ENCODE data around the gene PXMP4. TPM values are rescaled to one million over a fixed set of nuclear protein-coding genes. Genes with fewer than 3 reads are reported as not detected.

PXMP4 gene
- total RNA-seq, 1 experiment from 2014 or later = 3.3 TPM

DNA sequence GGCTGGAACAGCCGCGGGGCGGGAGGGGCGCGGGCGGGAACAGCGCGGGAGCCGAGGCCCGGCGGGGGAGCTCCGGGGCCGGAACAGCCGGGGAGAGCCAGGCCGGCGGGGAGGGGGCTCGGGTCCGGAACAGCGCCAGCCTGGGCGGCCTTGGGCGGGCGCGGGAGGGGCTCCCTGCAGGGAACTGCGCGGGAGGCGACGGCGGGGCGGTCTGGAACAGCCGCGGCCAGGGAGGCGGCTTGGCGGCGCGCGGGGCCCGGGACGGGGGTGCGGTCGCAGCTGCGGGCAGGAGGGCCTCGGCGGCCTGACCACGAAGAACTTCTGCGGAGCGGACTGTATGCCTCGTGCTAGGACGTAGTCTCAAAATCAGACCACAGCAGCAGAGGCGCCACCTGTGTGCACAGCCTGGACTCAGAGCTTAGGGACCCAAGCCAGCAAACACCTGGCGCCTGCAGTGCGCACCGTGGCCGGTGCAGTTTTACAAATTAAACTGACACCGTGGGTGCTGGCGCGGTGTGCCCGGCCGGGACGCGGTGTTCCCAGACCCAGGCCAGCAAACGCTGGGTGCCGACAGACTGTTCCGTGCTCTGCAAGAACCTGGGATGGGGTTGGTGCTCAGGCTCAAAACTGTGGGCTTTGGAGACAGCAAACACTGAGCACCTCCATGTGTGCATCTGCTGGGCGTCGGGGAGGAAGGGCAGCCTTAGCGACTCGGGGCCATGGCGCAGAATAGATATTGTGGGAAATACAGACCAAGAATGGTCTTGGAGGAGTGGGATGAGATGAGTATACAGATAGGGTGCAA is 12.3 kb upstream of the PXMP4 start (continued):
- TF ChIP-seq IRF2 (CRISPR knock-in tag; IDR thresholded peaks at IDR 0.05; ENCODE audit: borderline replicate concordance, low read depth) (no peak), NR1H2 (CRISPR knock-in tag; IDR thresholded peaks at IDR 0.05) (no peak), SOX15 (CRISPR knock-in tag; IDR thresholded peaks at IDR 0.05) (no peak), MYBL2 (CRISPR knock-in tag; IDR thresholded peaks at IDR 0.05) (no peak), MXD4 (CRISPR knock-in tag; IDR thresholded peaks at IDR 0.05; ENCODE audit: borderline replicate concordance) (no peak), ZNF396 (CRISPR knock-in tag; IDR thresholded peaks at IDR 0.05; ENCODE audit: borderline replicate concordance) (no peak), CREM (CRISPR knock-in tag; IDR thresholded peaks at IDR 0.05) (peak; percentile 50)
- TF ChIP-seq, protein P1, sequence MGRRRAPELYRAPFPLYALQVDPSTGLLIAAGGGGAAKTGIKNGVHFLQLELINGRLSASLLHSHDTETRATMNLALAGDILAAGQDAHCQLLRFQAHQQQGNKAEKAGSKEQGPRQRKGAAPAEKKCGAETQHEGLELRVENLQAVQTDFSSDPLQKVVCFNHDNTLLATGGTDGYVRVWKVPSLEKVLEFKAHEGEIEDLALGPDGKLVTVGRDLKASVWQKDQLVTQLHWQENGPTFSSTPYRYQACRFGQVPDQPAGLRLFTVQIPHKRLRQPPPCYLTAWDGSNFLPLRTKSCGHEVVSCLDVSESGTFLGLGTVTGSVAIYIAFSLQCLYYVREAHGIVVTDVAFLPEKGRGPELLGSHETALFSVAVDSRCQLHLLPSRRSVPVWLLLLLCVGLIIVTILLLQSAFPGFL (CRISPR knock-in tag; IDR thresholded peaks at IDR 0.05; ENCODE audit: borderline replicate concordance) = peak; percentile 62; the same call in 1 of the 2 replicates
- TF ChIP-seq, protein P2, sequence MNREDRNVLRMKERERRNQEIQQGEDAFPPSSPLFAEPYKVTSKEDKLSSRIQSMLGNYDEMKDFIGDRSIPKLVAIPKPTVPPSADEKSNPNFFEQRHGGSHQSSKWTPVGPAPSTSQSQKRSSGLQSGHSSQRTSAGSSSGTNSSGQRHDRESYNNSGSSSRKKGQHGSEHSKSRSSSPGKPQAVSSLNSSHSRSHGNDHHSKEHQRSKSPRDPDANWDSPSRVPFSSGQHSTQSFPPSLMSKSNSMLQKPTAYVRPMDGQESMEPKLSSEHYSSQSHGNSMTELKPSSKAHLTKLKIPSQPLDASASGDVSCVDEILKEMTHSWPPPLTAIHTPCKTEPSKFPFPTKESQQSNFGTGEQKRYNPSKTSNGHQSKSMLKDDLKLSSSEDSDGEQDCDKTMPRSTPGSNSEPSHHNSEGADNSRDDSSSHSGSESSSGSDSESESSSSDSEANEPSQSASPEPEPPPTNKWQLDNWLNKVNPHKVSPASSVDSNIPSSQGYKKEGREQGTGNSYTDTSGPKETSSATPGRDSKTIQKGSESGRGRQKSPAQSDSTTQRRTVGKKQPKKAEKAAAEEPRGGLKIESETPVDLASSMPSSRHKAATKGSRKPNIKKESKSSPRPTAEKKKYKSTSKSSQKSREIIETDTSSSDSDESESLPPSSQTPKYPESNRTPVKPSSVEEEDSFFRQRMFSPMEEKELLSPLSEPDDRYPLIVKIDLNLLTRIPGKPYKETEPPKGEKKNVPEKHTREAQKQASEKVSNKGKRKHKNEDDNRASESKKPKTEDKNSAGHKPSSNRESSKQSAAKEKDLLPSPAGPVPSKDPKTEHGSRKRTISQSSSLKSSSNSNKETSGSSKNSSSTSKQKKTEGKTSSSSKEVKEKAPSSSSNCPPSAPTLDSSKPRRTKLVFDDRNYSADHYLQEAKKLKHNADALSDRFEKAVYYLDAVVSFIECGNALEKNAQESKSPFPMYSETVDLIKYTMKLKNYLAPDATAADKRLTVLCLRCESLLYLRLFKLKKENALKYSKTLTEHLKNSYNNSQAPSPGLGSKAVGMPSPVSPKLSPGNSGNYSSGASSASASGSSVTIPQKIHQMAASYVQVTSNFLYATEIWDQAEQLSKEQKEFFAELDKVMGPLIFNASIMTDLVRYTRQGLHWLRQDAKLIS (CRISPR knock-in tag; IDR thresholded peaks at IDR 0.05; ENCODE audit: borderline replicate concordance) = no peak
- TF ChIP-seq, protein P3, sequence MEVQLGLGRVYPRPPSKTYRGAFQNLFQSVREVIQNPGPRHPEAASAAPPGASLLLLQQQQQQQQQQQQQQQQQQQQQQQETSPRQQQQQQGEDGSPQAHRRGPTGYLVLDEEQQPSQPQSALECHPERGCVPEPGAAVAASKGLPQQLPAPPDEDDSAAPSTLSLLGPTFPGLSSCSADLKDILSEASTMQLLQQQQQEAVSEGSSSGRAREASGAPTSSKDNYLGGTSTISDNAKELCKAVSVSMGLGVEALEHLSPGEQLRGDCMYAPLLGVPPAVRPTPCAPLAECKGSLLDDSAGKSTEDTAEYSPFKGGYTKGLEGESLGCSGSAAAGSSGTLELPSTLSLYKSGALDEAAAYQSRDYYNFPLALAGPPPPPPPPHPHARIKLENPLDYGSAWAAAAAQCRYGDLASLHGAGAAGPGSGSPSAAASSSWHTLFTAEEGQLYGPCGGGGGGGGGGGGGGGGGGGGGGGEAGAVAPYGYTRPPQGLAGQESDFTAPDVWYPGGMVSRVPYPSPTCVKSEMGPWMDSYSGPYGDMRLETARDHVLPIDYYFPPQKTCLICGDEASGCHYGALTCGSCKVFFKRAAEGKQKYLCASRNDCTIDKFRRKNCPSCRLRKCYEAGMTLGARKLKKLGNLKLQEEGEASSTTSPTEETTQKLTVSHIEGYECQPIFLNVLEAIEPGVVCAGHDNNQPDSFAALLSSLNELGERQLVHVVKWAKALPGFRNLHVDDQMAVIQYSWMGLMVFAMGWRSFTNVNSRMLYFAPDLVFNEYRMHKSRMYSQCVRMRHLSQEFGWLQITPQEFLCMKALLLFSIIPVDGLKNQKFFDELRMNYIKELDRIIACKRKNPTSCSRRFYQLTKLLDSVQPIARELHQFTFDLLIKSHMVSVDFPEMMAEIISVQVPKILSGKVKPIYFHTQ (CRISPR knock-in tag; IDR thresholded peaks at IDR 0.05) = no peak

DNA sequence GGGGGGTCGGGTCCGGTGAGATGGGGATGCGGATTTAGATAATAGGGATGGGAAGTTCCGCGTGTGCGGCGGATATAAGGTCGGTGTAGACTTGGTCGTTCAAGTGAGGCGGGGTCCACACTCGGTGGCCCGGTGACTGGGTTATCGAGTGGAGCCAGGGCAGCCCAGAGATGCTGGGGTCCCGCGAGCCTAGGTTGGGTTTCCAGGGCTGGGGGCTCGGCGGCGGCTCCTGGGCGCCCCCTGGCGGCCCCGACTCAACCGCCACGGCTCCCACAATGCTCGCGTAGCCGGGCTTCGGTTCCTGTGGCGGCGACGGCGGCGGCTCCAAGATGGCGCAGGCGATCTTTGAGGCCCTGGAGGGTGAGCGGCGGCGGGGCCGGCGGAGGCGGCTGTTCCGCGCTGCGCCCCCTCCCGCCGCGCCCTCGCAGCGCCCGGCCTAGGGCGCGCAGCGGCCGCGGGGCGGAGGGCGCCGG is 11.6 kb upstream of the PXMP4 start, which contains the start of gene ZNF341:
TSS of gene ZNF341 (plus strand) at position 304 of the 473 bp plus-strand sequence. CDS start at position 330, 26 bp downstream.
- ChIA-PET POLR2A (interaction anchor here (1.1 to 1.7 kb wide), 3 partner anchors 12 to 69 kb away, joined by 4 to 5 read pairs (median 4); partner anchors contain the start of genes ACTL10, C20orf144 and PXMP4), CTCF (interaction anchor here (0.6 to 1.9 kb wide), 11 partner anchors 9 to 381 kb away, joined by 3 to 19 read pairs (median 3); partner anchors contain the start of genes ACTL10 and PXMP4)
- DNase-seq (ENCODE audit: low spot score) = peak; percentile 90
- peaks cover 13% of the 10 kb centered on the region for H3K9me3 Mint-ChIP-seq
- peak; percentile 78 for ATAC-seq
- peaks cover 14% of the 10 kb centered on the region for H3K36me3 Mint-ChIP-seq
- H3K4me3 Mint-ChIP-seq = peak within 1 kb of the TSS; percentile 78
- H3K4me1 Mint-ChIP-seq = peaks cover 19% of the 10 kb centered on the region
- H3K27me3 Mint-ChIP-seq (ENCODE audit: low read depth) = peaks cover 10% of the 10 kb centered on the region
- H3K27ac Mint-ChIP-seq = peak within 1 kb of the TSS; percentile 79
- TF ChIP-seq CREM (CRISPR knock-in tag; IDR thresholded peaks at IDR 0.05) (0 out of 2 replicates have a peak, but pooled peaks have one; percentile 75), TP53 (CRISPR knock-in tag; IDR thresholded peaks at IDR 0.05) (no peak), FOXK1 (CRISPR knock-in tag; IDR thresholded peaks at IDR 0.05) (0 out of 2 replicates have a peak, but pooled peaks have one; percentile 7), GABPB1 (CRISPR knock-in tag; IDR thresholded peaks at IDR 0.05) (0 out of 2 replicates have a peak, but pooled peaks have one; percentile 54)
- TF ChIP-seq, protein P4, sequence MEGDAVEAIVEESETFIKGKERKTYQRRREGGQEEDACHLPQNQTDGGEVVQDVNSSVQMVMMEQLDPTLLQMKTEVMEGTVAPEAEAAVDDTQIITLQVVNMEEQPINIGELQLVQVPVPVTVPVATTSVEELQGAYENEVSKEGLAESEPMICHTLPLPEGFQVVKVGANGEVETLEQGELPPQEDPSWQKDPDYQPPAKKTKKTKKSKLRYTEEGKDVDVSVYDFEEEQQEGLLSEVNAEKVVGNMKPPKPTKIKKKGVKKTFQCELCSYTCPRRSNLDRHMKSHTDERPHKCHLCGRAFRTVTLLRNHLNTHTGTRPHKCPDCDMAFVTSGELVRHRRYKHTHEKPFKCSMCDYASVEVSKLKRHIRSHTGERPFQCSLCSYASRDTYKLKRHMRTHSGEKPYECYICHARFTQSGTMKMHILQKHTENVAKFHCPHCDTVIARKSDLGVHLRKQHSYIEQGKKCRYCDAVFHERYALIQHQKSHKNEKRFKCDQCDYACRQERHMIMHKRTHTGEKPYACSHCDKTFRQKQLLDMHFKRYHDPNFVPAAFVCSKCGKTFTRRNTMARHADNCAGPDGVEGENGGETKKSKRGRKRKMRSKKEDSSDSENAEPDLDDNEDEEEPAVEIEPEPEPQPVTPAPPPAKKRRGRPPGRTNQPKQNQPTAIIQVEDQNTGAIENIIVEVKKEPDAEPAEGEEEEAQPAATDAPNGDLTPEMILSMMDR (IDR thresholded peaks at IDR 0.05) = peak; percentile 85
- TF ChIP-seq, protein P5, sequence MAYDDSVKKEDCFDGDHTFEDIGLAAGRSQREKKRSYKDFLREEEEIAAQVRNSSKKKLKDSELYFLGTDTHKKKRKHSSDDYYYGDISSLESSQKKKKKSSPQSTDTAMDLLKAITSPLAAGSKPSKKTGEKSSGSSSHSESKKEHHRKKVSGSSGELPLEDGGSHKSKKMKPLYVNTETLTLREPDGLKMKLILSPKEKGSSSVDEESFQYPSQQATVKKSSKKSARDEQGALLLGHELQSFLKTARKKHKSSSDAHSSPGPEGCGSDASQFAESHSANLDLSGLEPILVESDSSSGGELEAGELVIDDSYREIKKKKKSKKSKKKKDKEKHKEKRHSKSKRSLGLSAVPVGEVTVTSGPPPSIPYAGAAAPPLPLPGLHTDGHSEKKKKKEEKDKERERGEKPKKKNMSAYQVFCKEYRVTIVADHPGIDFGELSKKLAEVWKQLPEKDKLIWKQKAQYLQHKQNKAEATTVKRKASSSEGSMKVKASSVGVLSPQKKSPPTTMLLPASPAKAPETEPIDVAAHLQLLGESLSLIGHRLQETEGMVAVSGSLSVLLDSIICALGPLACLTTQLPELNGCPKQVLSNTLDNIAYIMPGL (CRISPR knock-in tag; IDR thresholded peaks at IDR 0.05) = 0 out of 2 replicates have a peak, but pooled peaks have one; percentile 28
- TF ChIP-seq, protein P6, sequence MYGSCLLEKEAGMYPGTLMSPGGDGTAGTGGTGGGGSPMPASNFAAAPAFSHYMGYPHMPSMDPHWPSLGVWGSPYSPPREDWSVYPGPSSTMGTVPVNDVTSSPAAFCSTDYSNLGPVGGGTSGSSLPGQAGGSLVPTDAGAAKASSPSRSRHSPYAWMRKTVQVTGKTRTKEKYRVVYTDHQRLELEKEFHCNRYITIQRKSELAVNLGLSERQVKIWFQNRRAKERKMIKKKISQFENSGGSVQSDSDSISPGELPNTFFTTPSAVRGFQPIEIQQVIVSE (CRISPR knock-in tag; IDR thresholded peaks at IDR 0.05; ENCODE audit: borderline replicate concordance) = no peak
- TF ChIP-seq, protein P7, sequence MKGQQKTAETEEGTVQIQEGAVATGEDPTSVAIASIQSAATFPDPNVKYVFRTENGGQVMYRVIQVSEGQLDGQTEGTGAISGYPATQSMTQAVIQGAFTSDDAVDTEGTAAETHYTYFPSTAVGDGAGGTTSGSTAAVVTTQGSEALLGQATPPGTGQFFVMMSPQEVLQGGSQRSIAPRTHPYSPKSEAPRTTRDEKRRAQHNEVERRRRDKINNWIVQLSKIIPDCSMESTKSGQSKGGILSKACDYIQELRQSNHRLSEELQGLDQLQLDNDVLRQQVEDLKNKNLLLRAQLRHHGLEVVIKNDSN (CRISPR knock-in tag; IDR thresholded peaks at IDR 0.05) = no peak

Data from WTC11 (cell line).